GM13977 (cell line): ENCODE results near the gene FBXW8.

ENCODE experiments used
- DNase-seq: peaks from one replicate; pipeline ENCODE4 v3.0.0; 2012; ENCODE audit warnings: low spot score
- CTCF ChIP-seq: IDR thresholded peaks from 2 replicates; pipeline ENCODE4 v1.5.1; 2012; ENCODE audit warnings: mild to moderate bottlenecking, control low read depth; ENCODE audit not compliant: insufficient read depth; ENCODE audit errors: extremely low read depth, missing control alignments
- in situ Hi-C: fragments of 300-500 bp; cut with MboI; formaldehyde crosslinking; loops from one replicate; pipeline ENCODE4 v1.12.0; 2022; ENCODE audit warnings: low sequenced_read_pairs, low pct_unique_long_range_greater_than_20kb, mixed read lengths, inconsistent platforms; ENCODE audit not compliant: unreplicated experiment

FBXW8 gene

DNA sequence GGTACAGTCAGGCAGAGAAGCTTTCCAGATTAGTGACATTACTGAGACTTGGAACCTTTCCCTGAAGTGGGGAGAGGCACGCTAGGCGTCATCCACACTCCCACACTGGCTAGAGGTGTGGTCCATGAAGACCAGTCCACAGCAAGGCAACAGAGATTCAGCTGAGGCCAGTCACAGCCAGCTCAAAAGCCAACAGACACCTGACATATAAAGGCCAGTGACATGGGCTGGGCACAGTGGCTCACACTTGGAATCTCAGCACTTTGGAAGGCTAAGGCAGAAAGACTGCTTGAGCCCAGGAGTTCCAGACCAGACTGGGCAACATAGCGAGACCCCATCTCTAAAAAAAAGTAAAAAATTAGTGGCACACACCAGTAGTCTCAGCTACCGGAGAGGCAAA, 40.4 kb upstream of the FBXW8 start:
- TF ChIP-seq CTCF, result no peak
- in situ Hi-C loops, result no loop called here
- no peak for DNase-seq

- TF ChIP-seq CTCF, result no peak
- no peak for DNase-seq
- in situ Hi-C loops, result no loop called here
These were observed 36.3 kb upstream of the FBXW8 start for GRCh38 chr12:116874324-116874995.

DNA sequence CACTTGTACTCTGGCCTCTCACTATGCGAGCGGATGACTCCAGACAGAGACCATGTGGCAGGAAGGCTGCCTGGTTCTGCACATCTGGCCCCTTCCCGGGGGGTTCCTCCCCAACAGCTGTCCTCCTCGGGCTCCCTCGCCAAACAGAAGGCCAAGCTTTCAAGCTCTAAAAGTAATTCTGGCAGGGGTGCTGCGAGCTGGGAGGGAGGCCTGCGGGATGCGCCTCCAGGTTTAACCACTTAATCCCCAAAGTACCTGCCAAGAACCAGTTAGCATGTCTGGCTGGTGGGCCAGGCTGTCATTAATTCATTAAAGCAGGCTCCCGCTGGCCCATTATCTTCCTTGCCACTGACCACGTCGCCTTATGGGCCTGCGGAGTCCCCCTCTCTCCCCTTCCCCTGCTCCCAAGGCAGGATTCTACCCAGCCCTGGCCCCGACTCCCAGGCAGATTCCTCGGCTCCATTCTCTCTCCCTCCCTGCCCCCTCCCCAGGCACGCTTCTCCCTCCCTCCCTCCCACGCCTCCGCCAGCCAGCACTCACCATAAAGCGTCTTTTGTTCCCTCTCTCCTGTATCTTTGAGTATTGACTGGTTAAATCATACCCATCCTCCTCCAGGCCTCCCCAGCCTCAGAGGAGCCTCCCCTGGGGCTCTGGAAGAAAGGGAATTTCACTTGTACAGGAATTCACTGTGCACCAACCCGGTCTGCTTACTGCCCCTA, 34.4 kb upstream of the FBXW8 start:
- TF ChIP-seq CTCF, result no peak
- in situ Hi-C loops, result no loop called here
- no peak for DNase-seq

- peak; percentile 36 for DNase-seq
- TF ChIP-seq CTCF, result no peak
- in situ Hi-C loops, result no loop called here
These were observed 31.9 kb upstream of the FBXW8 start for GRCh38 chr12:116878567-116879508.

DNA sequence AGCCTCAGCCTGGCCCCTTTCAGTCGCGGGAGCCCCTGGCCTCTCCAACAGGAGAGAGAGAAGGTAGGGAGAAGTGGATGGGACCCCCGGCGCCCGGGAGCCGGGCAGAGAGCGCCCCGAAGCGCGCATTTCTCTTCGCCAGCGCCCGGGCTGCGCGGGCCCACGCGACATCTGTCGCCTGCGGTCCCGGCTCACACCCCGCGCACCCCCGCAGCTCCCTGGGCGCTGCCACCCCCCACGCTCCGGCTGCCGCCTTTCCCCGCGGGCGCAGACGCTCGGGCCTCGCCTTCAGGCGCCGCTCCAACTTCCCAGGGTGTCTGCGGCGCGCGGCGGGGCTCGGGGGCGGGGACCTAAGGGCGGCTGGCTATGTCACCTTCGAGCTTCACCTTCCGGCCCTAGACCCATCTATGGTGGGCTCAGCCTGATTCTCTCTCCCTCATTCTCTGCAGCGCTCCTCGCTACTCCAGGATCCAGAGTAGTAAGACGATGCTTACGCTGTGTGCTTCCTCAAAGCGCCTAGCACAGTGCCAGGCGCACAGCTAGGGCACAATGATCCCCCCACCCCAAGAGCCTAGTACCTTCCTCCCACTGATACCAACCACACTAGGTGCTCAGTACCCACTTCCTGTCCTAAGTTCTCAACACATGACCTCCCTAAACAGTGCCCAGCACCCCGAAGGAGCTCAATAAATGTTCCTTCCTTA, 31.1 kb upstream of the FBXW8 start:
- no peak for TF ChIP-seq CTCF
- DNase-seq, result peak; percentile 38
- in situ Hi-C loops, result no loop called here
